ENCODE measurements around the gene COG4. TPM values are rescaled to one million over a fixed set of nuclear protein-coding genes. Genes with fewer than 3 reads are reported as not detected.
A peak's percentile ranks its signal among the peaks of the same experiment; 100 is the strongest.

Gene COG4
- total and polyA plus RNA-seq, 3 experiments from 2014 or later: 48.9 to 51.9 (median 50.7) TPM

DNA sequence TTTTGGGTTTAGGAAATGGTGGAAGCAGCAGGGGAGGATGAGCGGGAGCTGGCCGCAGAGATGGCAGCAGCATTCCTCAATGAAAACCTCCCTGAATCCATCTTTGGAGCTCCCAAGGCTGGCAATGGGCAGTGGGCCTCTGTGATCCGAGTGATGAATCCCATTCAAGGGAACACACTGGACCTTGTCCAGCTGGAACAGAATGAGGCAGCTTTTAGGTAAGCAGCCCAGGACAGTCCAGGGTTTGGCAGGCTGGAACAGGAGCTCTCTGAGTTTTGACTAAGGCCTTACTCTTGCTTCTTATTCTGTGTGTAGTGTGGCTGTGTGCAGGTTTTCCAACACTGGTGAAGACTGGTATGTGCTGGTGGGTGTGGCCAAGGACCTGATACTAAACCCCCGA lies 41.7 kb upstream of the COG4 start:
- peaks cover 86% of the 10 kb centered on the region for H3K36me3 ChIP-seq (ENCODE audit: insufficient read depth, low read length)
- Mint-ChIP-seq H3K27me3 (no peaks in the 10 kb centered on the region), H3K36me3 (peaks cover 5 to 97% (median 39%) of the 10 kb centered on the region in 3 donors), H3K4me3 (no peak overlapping the region), H3K4me1 (no peaks in the 10 kb centered on the region), H3K9me3 (no peaks in the 10 kb centered on the region), H3K27ac (peak overlapping the region in 2 of 8 donors; percentile 33 to 83)
- no peak overlapping the region for H3K27ac ChIP-seq (ENCODE audit: low read depth, low read length)
- DNase-seq: no peak
- H3K27me3 ChIP-seq (ENCODE audit: insufficient read depth, low read length, poor library complexity, severe bottlenecking): no peaks in the 10 kb centered on the region
- CTCF ChIA-PET: interaction anchor here (1.5 kb wide), 1 partner anchor 16 kb away, joined by 3 read pairs; no protein-coding TSS in a partner anchor
- H3K4me1 ChIP-seq (ENCODE audit: insufficient read depth, low read length): no peaks in the 10 kb centered on the region
- POLR2A ChIA-PET: interaction anchor here (0.9 kb wide), 1 partner anchor 11 kb away, joined by 3 read pairs; no protein-coding TSS in a partner anchor
- H3K9me3 ChIP-seq (ENCODE audit: low read length): no peaks in the 10 kb centered on the region
- H3K4me3 ChIP-seq (ENCODE audit: low read length): no peak overlapping the region

DNA sequence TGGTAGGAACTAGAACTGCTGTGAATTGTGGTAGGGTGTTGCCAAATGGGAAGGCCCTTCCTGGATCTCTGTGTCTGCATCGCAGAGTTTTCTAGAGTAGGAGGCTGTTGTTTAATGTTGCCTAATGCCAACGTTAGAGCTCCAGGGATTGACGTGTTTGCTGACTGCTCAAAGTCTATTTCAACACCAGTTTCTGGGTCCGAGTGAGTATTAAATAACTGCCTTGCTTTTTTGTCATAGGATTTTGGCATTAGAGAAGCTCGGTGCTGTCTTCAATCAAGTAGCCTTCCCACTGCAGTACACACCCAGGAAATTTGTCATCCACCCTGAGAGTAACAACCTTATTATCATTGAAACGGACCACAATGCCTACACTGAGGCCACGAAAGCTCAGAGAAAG lies 40.3 kb upstream of the COG4 start:
- H3K36me3 ChIP-seq (ENCODE audit: insufficient read depth, low read length): peaks cover 85% of the 10 kb centered on the region
- Mint-ChIP-seq H3K36me3 (peaks cover 5 to 94% (median 37%) of the 10 kb centered on the region in 3 donors), H3K4me1 (no peaks in the 10 kb centered on the region), H3K4me3 (no peak overlapping the region), H3K9me3 (no peaks in the 10 kb centered on the region), H3K27ac (peak overlapping the region in 3 of 8 donors; percentile 17 to 65 (median 57)), H3K27me3 (no peaks in the 10 kb centered on the region)
- CTCF ChIA-PET: interaction anchor here (0.6 kb wide), 1 partner anchor 186 kb away, joined by 3 read pairs; no protein-coding TSS in a partner anchor
- POLR2A ChIA-PET: no interaction called here
- H3K27ac ChIP-seq (ENCODE audit: low read depth, low read length): no peak overlapping the region
- DNase-seq: no peak
- no peaks in the 10 kb centered on the region for H3K9me3 ChIP-seq (ENCODE audit: low read length)
- H3K4me3 ChIP-seq (ENCODE audit: low read length): no peak overlapping the region
- no peaks in the 10 kb centered on the region for H3K4me1 ChIP-seq (ENCODE audit: insufficient read depth, low read length)
- H3K27me3 ChIP-seq (ENCODE audit: insufficient read depth, low read length, poor library complexity, severe bottlenecking): no peaks in the 10 kb centered on the region

DNA sequence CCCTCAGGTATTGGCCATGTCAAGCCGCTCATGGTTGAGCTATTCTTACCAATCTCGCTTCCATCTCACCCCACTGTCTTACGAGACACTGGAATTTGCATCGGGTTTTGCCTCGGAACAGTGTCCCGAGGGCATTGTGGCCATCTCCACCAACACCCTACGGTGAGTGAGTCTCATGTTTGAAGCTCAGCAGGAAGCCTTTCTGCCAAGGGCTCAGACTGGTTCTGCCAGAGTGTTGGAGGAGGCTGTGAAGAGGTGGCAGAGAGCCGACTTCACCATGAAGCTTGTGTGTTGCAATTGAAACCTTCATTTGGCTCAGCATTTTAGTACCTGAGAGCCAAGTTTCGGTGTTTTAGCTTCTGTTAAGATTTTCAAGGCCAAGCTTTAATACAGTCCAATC lies 38.3 kb upstream of the COG4 start:
- Mint-ChIP-seq H3K4me1 (no peaks in the 10 kb centered on the region), H3K36me3 (peaks cover 0 to 94% (median 40%) of the 10 kb centered on the region in 3 donors), H3K9me3 (no peaks in the 10 kb centered on the region), H3K4me3 (no peak overlapping the region), H3K27ac (peak overlapping the region in 1 of 8 donors; percentile 69), H3K27me3 (no peaks in the 10 kb centered on the region)
- Histone ChIP-seq H3K27me3 (ENCODE audit: insufficient read depth, low read length, poor library complexity, severe bottlenecking) (no peaks in the 10 kb centered on the region), H3K4me1 (ENCODE audit: insufficient read depth, low read length) (no peaks in the 10 kb centered on the region), H3K4me3 (ENCODE audit: low read length) (no peak overlapping the region), H3K27ac (ENCODE audit: low read depth, low read length) (no peak overlapping the region), H3K9me3 (ENCODE audit: low read length) (no peaks in the 10 kb centered on the region), H3K36me3 (ENCODE audit: insufficient read depth, low read length) (peaks cover 80% of the 10 kb centered on the region)
- ChIA-PET CTCF (no interaction called here), POLR2A (no interaction called here)
- DNase-seq: no peak

DNA sequence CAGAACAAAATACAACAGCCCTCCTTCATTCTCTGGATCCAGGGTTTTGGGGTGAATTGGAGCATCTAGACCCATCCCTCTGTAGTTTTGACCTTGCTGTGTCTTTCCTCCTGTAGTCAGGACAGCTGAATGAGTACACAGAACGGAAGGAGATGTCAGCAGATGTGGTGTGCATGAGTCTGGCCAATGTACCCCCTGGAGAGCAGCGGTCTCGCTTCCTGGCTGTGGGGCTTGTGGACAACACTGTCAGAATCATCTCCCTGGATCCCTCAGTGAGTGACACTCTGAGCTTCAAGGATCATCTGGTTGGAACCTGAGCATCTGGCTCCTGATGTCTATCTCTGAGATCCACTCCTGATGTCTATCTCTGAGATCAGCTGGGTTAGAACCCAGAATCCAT lies 32.7 kb upstream of the COG4 start:
- H3K4me3 Mint-ChIP-seq: no peak overlapping the region
- POLR2A ChIA-PET: no interaction called here
- no peaks in the 10 kb centered on the region for H3K4me1 ChIP-seq (ENCODE audit: insufficient read depth, low read length)
- H3K9me3 Mint-ChIP-seq: no peaks in the 10 kb centered on the region
- DNase-seq: no peak
- no peaks in the 10 kb centered on the region for H3K27me3 Mint-ChIP-seq
- no peaks in the 10 kb centered on the region for H3K27me3 ChIP-seq (ENCODE audit: insufficient read depth, low read length, poor library complexity, severe bottlenecking)
- peaks cover 71% of the 10 kb centered on the region for H3K36me3 ChIP-seq (ENCODE audit: insufficient read depth, low read length)
- CTCF ChIA-PET: no interaction called here
- H3K4me1 Mint-ChIP-seq: peaks cover 0 to 16% (median 5%) of the 10 kb centered on the region in 3 donors
- H3K27ac Mint-ChIP-seq: peak overlapping the region in 2 of 8 donors; percentile 58 to 73
- no peak overlapping the region for H3K4me3 ChIP-seq (ENCODE audit: low read length)
- peaks cover 3 to 92% (median 30%) of the 10 kb centered on the region in 3 donors for H3K36me3 Mint-ChIP-seq
- no peaks in the 10 kb centered on the region for H3K9me3 ChIP-seq (ENCODE audit: low read length)
- H3K27ac ChIP-seq (ENCODE audit: low read depth, low read length): no peak overlapping the region

DNA sequence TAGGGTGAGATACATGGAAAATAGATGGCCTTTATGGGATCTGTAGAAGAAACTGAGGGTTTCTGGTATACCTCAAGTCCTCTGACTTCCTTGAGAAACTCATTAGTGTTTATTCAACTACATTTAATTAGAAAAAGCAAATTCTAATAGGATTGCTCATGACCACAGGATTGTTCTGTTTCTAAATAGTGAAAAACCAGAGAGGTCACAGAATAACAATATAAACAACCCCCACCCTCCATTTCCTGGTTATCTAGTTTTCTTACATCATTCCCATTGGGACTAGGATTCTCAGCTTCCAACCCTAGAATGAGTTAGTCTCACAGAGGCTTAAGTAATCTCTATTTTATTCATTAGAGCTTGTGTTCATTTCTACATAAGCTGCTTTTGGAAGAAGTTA lies 30.3 kb upstream of the COG4 start:
- peaks cover 3 to 92% (median 34%) of the 10 kb centered on the region in 3 donors for H3K36me3 Mint-ChIP-seq
- H3K27ac ChIP-seq (ENCODE audit: low read depth, low read length): no peak overlapping the region
- no peak overlapping the region for H3K4me3 Mint-ChIP-seq
- H3K4me1 Mint-ChIP-seq: peaks cover 10 to 27% (median 14%) of the 10 kb centered on the region in 3 donors
- no peak for DNase-seq
- H3K36me3 ChIP-seq (ENCODE audit: insufficient read depth, low read length): peaks cover 72% of the 10 kb centered on the region
- H3K9me3 Mint-ChIP-seq: no peaks in the 10 kb centered on the region
- peak overlapping the region in 2 of 8 donors; percentile 71 to 79 for H3K27ac Mint-ChIP-seq
- CTCF ChIA-PET: interaction anchor here (1.0 kb wide), 1 partner anchor 36 kb away, joined by 3 read pairs; no protein-coding TSS in a partner anchor
- H3K4me1 ChIP-seq (ENCODE audit: insufficient read depth, low read length): no peaks in the 10 kb centered on the region
- no peaks in the 10 kb centered on the region for H3K27me3 ChIP-seq (ENCODE audit: insufficient read depth, low read length, poor library complexity, severe bottlenecking)
- POLR2A ChIA-PET: interaction anchor here (0.6 to 0.8 kb wide), 2 partner anchors 12 to 50 kb away, joined by 3 to 5 read pairs; no protein-coding TSS in a partner anchor
- no peaks in the 10 kb centered on the region for H3K9me3 ChIP-seq (ENCODE audit: low read length)
- H3K4me3 ChIP-seq (ENCODE audit: low read length): no peak overlapping the region
- H3K27me3 Mint-ChIP-seq: no peaks in the 10 kb centered on the region

DNA sequence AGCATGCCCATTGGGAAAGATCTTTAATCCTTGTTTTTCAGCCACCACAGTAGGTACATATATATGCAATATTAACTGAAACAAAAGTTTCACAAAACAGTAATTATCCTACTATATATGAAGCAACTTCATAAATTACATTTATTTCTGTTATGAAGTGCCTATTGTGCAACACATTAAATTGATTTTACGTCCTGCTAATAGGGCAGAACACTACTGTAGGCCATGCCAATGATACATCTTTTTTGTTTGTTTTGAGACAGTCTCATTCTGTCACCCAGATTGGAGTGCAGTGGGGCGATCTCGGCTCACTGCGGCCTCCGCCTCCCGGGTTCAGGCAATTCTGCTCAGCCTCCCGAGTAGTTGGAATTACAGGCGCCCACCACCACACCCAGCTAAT lies 29.3 kb upstream of the COG4 start:
- H3K9me3 Mint-ChIP-seq: no peaks in the 10 kb centered on the region
- H3K27ac Mint-ChIP-seq: peak overlapping the region in 1 of 8 donors; percentile 23
- H3K27me3 Mint-ChIP-seq: no peaks in the 10 kb centered on the region
- ChIA-PET POLR2A (interaction anchor here (0.6 kb wide), 1 partner anchor 1405 kb away, joined by 5 read pairs; no protein-coding TSS in a partner anchor), CTCF (no interaction called here)
- H3K9me3 ChIP-seq (ENCODE audit: low read length): no peaks in the 10 kb centered on the region
- H3K27ac ChIP-seq (ENCODE audit: low read depth, low read length): no peak overlapping the region
- no peak for DNase-seq
- no peak overlapping the region for H3K4me3 ChIP-seq (ENCODE audit: low read length)
- no peaks in the 10 kb centered on the region for H3K27me3 ChIP-seq (ENCODE audit: insufficient read depth, low read length, poor library complexity, severe bottlenecking)
- peaks cover 3 to 93% (median 36%) of the 10 kb centered on the region in 3 donors for H3K36me3 Mint-ChIP-seq
- H3K4me3 Mint-ChIP-seq: no peak overlapping the region
- H3K4me1 Mint-ChIP-seq: peaks cover 16 to 36% (median 17%) of the 10 kb centered on the region in 3 donors
- no peaks in the 10 kb centered on the region for H3K4me1 ChIP-seq (ENCODE audit: insufficient read depth, low read length)
- H3K36me3 ChIP-seq (ENCODE audit: insufficient read depth, low read length): peaks cover 77% of the 10 kb centered on the region

DNA sequence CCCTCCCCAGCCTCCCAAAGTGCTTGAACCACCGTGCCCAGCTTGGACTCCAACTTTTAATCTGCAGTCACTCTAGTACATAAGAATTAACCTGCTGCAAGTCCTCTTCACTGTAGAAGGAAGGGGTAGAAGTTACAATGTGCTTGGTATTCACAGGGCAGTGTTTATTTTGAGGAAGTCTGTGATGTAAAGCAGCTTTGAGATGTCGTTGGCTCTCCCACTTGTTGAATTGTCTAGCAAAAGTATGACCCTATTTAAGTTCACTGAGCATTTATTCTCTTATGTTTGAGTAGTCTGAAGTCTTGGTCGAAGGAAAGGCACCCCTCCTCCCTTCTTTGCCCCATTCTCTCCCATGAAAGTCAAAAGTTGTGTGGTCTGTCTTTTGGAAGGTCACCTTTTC lies 28.4 kb upstream of the COG4 start:
- no peaks in the 10 kb centered on the region for H3K9me3 Mint-ChIP-seq
- Histone ChIP-seq H3K36me3 (ENCODE audit: insufficient read depth, low read length) (peaks cover 74% of the 10 kb centered on the region), H3K9me3 (ENCODE audit: low read length) (no peaks in the 10 kb centered on the region), H3K27ac (ENCODE audit: low read depth, low read length) (no peak overlapping the region), H3K27me3 (ENCODE audit: insufficient read depth, low read length, poor library complexity, severe bottlenecking) (no peaks in the 10 kb centered on the region), H3K4me1 (ENCODE audit: insufficient read depth, low read length) (no peaks in the 10 kb centered on the region), H3K4me3 (ENCODE audit: low read length) (no peak overlapping the region)
- peaks cover 16 to 36% (median 17%) of the 10 kb centered on the region in 3 donors for H3K4me1 Mint-ChIP-seq
- no peak for DNase-seq
- no peaks in the 10 kb centered on the region for H3K27me3 Mint-ChIP-seq
- peaks cover 3 to 91% (median 29%) of the 10 kb centered on the region in 3 donors for H3K36me3 Mint-ChIP-seq
- no peak overlapping the region for H3K4me3 Mint-ChIP-seq
- H3K27ac Mint-ChIP-seq: peak overlapping the region in 2 of 8 donors; percentile 25 to 86
- POLR2A ChIA-PET: interaction anchor here (0.8 kb wide), 1 partner anchor 50 kb away, joined by 3 read pairs; no protein-coding TSS in a partner anchor
- CTCF ChIA-PET: no interaction called here

DNA sequence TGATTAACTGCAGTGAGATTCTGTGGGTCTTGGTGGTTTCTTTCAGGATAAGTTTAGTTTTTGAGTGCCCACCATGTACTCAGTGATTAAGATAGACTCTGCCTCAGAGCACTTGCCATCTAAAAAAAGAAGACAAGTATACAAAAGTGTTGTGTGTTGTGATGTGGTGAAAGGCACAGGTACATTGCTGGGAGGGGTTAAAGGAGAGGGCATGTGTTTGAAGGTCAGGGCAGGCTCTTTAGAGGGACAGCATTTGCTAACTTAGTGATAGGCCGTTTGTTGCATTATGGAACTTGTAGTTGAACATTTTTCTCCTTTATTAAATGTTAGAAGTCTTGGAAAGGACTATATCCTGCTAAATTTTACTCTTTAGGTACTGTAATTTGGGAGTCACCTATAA lies 26.7 kb upstream of the COG4 start:
- H3K27ac Mint-ChIP-seq: peak overlapping the region in 5 of 8 donors; percentile 11 to 58 (median 45)
- H3K9me3 ChIP-seq (ENCODE audit: low read length): no peaks in the 10 kb centered on the region
- no peaks in the 10 kb centered on the region for H3K4me1 ChIP-seq (ENCODE audit: insufficient read depth, low read length)
- no peak overlapping the region for H3K4me3 ChIP-seq (ENCODE audit: low read length)
- H3K36me3 Mint-ChIP-seq: peaks cover 3 to 90% (median 21%) of the 10 kb centered on the region in 3 donors
- no peaks in the 10 kb centered on the region for H3K27me3 Mint-ChIP-seq
- H3K36me3 ChIP-seq (ENCODE audit: insufficient read depth, low read length): peaks cover 72% of the 10 kb centered on the region
- DNase-seq: no peak
- H3K9me3 Mint-ChIP-seq: no peaks in the 10 kb centered on the region
- no peak overlapping the region for H3K27ac ChIP-seq (ENCODE audit: low read depth, low read length)
- H3K4me3 Mint-ChIP-seq: no peak overlapping the region
- ChIA-PET POLR2A (no interaction called here), CTCF (no interaction called here)
- no peaks in the 10 kb centered on the region for H3K27me3 ChIP-seq (ENCODE audit: insufficient read depth, low read length, poor library complexity, severe bottlenecking)
- peaks cover 16 to 36% (median 17%) of the 10 kb centered on the region in 3 donors for H3K4me1 Mint-ChIP-seq

All from CD8-positive, alpha-beta memory T cell (primary cell).